ENCODE results near the gene PWWP2B.

GRCh38 chr10:132439424-132440163 is 42.6 kb downstream of the PWWP2B start:
- TF ChIP-seq CTCF (IDR thresholded peaks at IDR 0.05), result no peak
- TF ChIP-seq POLR2A (IDR thresholded peaks at IDR 0.05), result no peak

Measured in heart left ventricle (tissue), 13 donors.